HCT116 (cell line): ENCODE data around the gene ZMYND19. TPM values are rescaled to one million over a fixed set of nuclear protein-coding genes. Genes with fewer than 3 reads are reported as not detected.
A peak's percentile ranks its signal among the peaks of the same experiment; 100 is the strongest.

Source experiments
- ATAC-seq: fragments of 200-7000 bp; cut with Tn5 transposase; 2 replicates; pipeline ENCODE4 v1.9.1; 2020; ENCODE audit warnings: mild to moderate bottlenecking, moderate library complexity
- BruUV-seq: library from RNA; stranded (reverse); fragments of 400-500 nt; replicated peaks from 2 replicates; lab custom pipeline; 2021; lab: Mats Ljungman, UMichigan
- CTCF ChIA-PET: fragments of 300-600 bp; sonication (Branson Sonifier 250); formaldehyde crosslinking; loops from one replicate; lab custom pipeline; 2021; ENCODE audit warnings: antibody characterized with exemption; lab: Charles Lee
- POLR2A ChIA-PET: fragments of 300-600, 350-600 bp; sonication (Branson Sonifier 250); formaldehyde crosslinking; loops from one replicate; lab custom pipeline; 2021; ENCODE audit warnings: antibody characterized with exemption; lab: Charles Lee
- RAD21 ChIA-PET, 2 experiments: fragments of 300-600 bp; sonication (Branson Sonifier 250); formaldehyde crosslinking; loops; one replicate each; lab custom pipeline; 2023; ENCODE audit warnings: low total read pairs in 2 of 2; ENCODE audit not compliant: uncharacterized antibody in 2 of 2, unreplicated experiment in 2 of 2, low non-redundant PET in 1 of 2; lab: Charles Lee
- DNase-seq: peaks from one replicate; pipeline ENCODE4 v3.0.0-alpha.2; 2010; ENCODE audit warnings: low read depth, low spot score
- H2AFZ ChIP-seq: fragments of 200-600 bp; shearing (Covaris generic), sonication (generic); 2 replicates; pipeline ENCODE4 v1.6.1; 2017; ENCODE audit warnings: low read depth, mixed run types, mixed read lengths, antibody characterized with exemption, low read length; ENCODE audit not compliant: poor library complexity, severe bottlenecking
- H3K27ac ChIP-seq: 2 replicates; pipeline ENCODE4 v1.5.1; 2012; ENCODE audit warnings: low read depth, low read length
- H3K27me3 ChIP-seq: fragments of 200-600 bp; sonication (generic); 2 replicates; pipeline ENCODE4 v1.6.1; 2016; ENCODE audit warnings: mixed run types, low read length, mixed read lengths; ENCODE audit not compliant: insufficient read depth
- H3K36me3 ChIP-seq, 2 experiments: fragments of 200-500 bp in 1 of 2; fragments of 200-600 bp in 1 of 2; sonication (Bioruptor generic) in 1 of 2; sonication (generic) in 1 of 2; 2 replicates each; pipeline versions ENCODE4 v1.5.1 to v1.6.1; 2014 to 2016; ENCODE audit warnings: low read length in 2 of 2, inconsistent platforms in 1 of 2, mixed read lengths in 1 of 2, mixed run types in 1 of 2; ENCODE audit not compliant: insufficient read depth in 2 of 2, control insufficient read depth in 1 of 2
- H3K4me1 ChIP-seq, 2 experiments: fragments of 200-600 bp in 1 of 2; sonication (generic) in 1 of 2; 2 replicates each; pipeline versions ENCODE4 v1.5.1 to v1.6.1; 2012 to 2017; ENCODE audit warnings: low read length in 2 of 2, inconsistent platforms in 1 of 2, mild to moderate bottlenecking in 1 of 2, mixed read lengths in 1 of 2, mixed run types in 1 of 2, moderate library complexity in 1 of 2; ENCODE audit not compliant: insufficient read depth in 2 of 2, control insufficient read depth in 1 of 2
- H3K4me2 ChIP-seq: fragments of 200-600 bp; sonication (generic); 2 replicates; pipeline ENCODE4 v1.6.1; 2017; ENCODE audit warnings: mixed run types, low read length, mixed read lengths
- H3K4me3 ChIP-seq, 2 experiments: fragments of 200-600 bp in 1 of 2; sonication (generic) in 1 of 2; replicated peaks in 1 of 2; 2 replicates each; pipeline ENCODE4 v1.5.1; 2011 to 2016; ENCODE audit warnings: low read length in 2 of 2, control low read depth in 1 of 2, low read depth in 1 of 2, mild to moderate bottlenecking in 1 of 2, mixed read lengths in 1 of 2, mixed run types in 1 of 2
- H3K79me2 ChIP-seq: fragments of 200-600 bp; sonication (generic); 2 replicates; pipeline ENCODE4 v1.6.1; 2017; ENCODE audit warnings: mild to moderate bottlenecking, mixed run types, low read length, moderate library complexity, mixed read lengths; ENCODE audit not compliant: insufficient read depth
- H3K9ac ChIP-seq: fragments of 200-600 bp; sonication (generic); 2 replicates; pipeline ENCODE4 v1.6.1; 2016; ENCODE audit warnings: low read length, mixed read lengths
- H3K9me2 ChIP-seq: fragments of 200-600 bp; sonication (generic), shearing (Covaris generic); 2 replicates; pipeline ENCODE4 v1.6.1; 2017; ENCODE audit warnings: mixed run types, mild to moderate bottlenecking, moderate library complexity; ENCODE audit not compliant: insufficient read depth
- H3K9me3 ChIP-seq, 2 experiments: fragments of 200-500 bp in 1 of 2; fragments of 200-600 bp in 1 of 2; sonication (Bioruptor generic) in 1 of 2; sonication (generic) in 1 of 2; 2 replicates each; pipeline ENCODE4 v1.6.1; 2014 to 2017; ENCODE audit warnings: low read length in 2 of 2, mixed read lengths in 2 of 2, inconsistent platforms in 1 of 2, low read depth in 1 of 2, mild to moderate bottlenecking in 1 of 2, mixed run types in 1 of 2, moderate library complexity in 1 of 2; ENCODE audit not compliant: control insufficient read depth in 1 of 2, insufficient read depth in 1 of 2
- H4K20me1 ChIP-seq: fragments of 200-600 bp; sonication (generic), shearing (Covaris generic); 2 replicates; pipeline ENCODE4 v1.6.1; 2017; ENCODE audit warnings: mixed run types, mild to moderate bottlenecking, moderate library complexity; ENCODE audit not compliant: insufficient read depth
- CEBPB ChIP-seq: IDR thresholded peaks from 2 replicates; pipeline ENCODE4 v1.6.1; 2012; ENCODE audit warnings: low read depth
- EGR1 ChIP-seq: IDR thresholded peaks from 2 replicates; pipeline ENCODE4 v1.6.1; 2012; ENCODE audit warnings: low read depth
- SIN3A ChIP-seq: IDR thresholded peaks from 2 replicates; pipeline ENCODE4 v1.6.1; 2012; ENCODE audit warnings: low read depth
- ZFX ChIP-seq: fragments of 450-650 bp; IDR thresholded peaks from 2 replicates; pipeline ENCODE4 v1.6.1; 2017
- intact Hi-C: fragments of 100-400 bp; cut with micrococcal nuclease; formaldehyde crosslinking; loops from 2 replicates; pipeline ENCODE4 v1.10.0; 2022
- total RNA-seq: library from RNA; stranded (reverse); gene quantifications from one replicate; pipeline ENCODE4 v1.2.1, GENCODE V29; 2021; ENCODE audit not compliant: unreplicated experiment
- TF ChIP-seq, protein P1 (sequence below): IDR thresholded peaks from 2 replicates; pipeline ENCODE4 v1.6.1; 2012; ENCODE audit warnings: low read depth
- TF ChIP-seq, protein P2 (sequence below): IDR thresholded peaks from 2 replicates; pipeline ENCODE4 v1.6.1; 2012
- TF ChIP-seq, protein P3 (sequence below), 3 experiments: fragments of 200-600 bp in 1 of 3; sonication (generic) in 1 of 3; IDR thresholded peaks in 2 of 3; conservative IDR thresholded peaks in 1 of 3; 2 replicates each; pipeline ENCODE4 v1.5.1; 2012 to 2017; ENCODE audit warnings: low read depth in 2 of 3, low read length in 2 of 3, antibody characterized with exemption in 1 of 3, borderline replicate concordance in 1 of 3, control low read depth in 1 of 3, mild to moderate bottlenecking in 1 of 3, mixed read lengths in 1 of 3, mixed run types in 1 of 3, moderate library complexity in 1 of 3; ENCODE audit not compliant: insufficient read depth in 1 of 3

ZMYND19 gene
- total RNA-seq, 1 experiment from 2014 or later: 57.4 TPM

DNA sequence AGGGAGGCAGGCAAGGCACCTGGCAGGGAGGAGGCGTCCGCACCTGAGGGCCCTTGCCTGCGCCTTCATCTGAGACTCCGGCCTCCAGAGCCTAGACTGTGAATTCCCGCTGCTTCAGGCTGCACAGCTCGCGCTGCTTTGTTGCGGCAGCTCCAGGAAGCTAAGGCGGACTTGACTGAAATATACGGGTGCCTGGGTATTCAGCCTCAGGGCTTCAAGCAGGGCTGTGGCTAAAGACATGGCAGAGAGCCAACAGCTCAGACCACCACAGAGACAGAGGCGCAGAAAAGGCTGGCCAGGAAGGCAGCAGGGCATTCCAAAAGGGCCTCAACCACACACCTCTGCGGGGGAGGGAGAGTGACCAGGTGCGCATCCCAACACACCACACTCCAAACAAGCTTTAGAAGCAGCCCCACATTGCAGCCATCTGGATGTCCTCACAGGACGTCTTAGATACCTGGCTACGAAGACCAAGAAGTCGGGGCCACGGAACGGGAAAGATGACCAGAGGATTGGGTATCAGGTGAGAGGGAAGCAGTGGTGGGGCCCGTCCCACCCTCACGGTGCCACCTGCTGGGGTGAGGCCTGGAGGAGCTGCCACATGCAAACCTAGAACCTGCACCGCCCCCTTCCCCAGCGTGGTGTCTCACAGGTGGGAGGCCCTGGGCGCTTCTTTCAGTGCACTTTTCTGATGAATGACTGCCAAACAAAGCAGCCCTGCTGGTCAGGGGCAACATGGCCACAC is 9.9 kb downstream of the ZMYND19 start (continued):
- TF ChIP-seq, protein P1, sequence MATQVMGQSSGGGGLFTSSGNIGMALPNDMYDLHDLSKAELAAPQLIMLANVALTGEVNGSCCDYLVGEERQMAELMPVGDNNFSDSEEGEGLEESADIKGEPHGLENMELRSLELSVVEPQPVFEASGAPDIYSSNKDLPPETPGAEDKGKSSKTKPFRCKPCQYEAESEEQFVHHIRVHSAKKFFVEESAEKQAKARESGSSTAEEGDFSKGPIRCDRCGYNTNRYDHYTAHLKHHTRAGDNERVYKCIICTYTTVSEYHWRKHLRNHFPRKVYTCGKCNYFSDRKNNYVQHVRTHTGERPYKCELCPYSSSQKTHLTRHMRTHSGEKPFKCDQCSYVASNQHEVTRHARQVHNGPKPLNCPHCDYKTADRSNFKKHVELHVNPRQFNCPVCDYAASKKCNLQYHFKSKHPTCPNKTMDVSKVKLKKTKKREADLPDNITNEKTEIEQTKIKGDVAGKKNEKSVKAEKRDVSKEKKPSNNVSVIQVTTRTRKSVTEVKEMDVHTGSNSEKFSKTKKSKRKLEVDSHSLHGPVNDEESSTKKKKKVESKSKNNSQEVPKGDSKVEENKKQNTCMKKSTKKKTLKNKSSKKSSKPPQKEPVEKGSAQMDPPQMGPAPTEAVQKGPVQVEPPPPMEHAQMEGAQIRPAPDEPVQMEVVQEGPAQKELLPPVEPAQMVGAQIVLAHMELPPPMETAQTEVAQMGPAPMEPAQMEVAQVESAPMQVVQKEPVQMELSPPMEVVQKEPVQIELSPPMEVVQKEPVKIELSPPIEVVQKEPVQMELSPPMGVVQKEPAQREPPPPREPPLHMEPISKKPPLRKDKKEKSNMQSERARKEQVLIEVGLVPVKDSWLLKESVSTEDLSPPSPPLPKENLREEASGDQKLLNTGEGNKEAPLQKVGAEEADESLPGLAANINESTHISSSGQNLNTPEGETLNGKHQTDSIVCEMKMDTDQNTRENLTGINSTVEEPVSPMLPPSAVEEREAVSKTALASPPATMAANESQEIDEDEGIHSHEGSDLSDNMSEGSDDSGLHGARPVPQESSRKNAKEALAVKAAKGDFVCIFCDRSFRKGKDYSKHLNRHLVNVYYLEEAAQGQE: no peak
- TF ChIP-seq CEBPB (no peak), SIN3A (no peak), ZFX (no peak), EGR1 (no peak)
- TF ChIP-seq, protein P2, sequence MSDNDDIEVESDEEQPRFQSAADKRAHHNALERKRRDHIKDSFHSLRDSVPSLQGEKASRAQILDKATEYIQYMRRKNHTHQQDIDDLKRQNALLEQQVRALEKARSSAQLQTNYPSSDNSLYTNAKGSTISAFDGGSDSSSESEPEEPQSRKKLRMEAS: no peak

DNA sequence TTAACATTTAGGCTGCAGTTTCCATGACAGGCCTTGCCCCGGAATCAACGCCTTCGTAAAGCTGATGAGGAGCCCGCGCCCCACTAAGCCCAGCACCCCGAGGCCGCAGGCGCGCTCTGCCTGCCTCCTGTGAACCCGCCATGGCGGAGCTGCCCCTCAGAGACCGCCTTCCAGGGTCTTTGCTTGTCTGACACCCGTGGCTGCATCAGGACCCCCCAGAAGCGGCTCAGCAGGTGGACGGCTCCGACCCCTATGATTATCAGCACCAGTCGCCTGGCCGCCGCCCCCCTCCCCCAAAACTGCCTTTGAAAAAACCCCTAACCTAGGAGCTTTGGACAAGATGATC is 11.1 kb downstream of the ZMYND19 start:
- H3K9me2 ChIP-seq: no peaks in the 10 kb centered on the region
- TSS peak; percentile 32 for BruUV-seq
- intact Hi-C loops: loop anchor here (5.0 kb wide), 1 partner anchor 33 kb away; no protein-coding TSS in a partner anchor
- no peak overlapping the region for H2AFZ ChIP-seq
- POLR2A ChIA-PET: no interaction called here
- peak overlapping the region; percentile 89 for H3K27ac ChIP-seq
- peaks cover 11 to 50% of the 10 kb centered on the region in 2 experiments; a peak in 3 of 4 replicates for H3K36me3 ChIP-seq
- H3K4me3 ChIP-seq: peak overlapping the region; percentile 61 to 91; a peak in 3 of 4 replicates
- H4K20me1 ChIP-seq: no peaks in the 10 kb centered on the region
- DNase-seq (no peak), ATAC-seq (no peak)
- H3K4me2 ChIP-seq: peak overlapping the region; percentile 93
- RAD21 ChIA-PET: no interaction called here
- peaks cover 6 to 15% of the 10 kb centered on the region in 2 experiments; a peak in 3 of 4 replicates for H3K4me1 ChIP-seq
- peaks cover 68% of the 10 kb centered on the region for H3K79me2 ChIP-seq
- TF ChIP-seq, protein P3, sequence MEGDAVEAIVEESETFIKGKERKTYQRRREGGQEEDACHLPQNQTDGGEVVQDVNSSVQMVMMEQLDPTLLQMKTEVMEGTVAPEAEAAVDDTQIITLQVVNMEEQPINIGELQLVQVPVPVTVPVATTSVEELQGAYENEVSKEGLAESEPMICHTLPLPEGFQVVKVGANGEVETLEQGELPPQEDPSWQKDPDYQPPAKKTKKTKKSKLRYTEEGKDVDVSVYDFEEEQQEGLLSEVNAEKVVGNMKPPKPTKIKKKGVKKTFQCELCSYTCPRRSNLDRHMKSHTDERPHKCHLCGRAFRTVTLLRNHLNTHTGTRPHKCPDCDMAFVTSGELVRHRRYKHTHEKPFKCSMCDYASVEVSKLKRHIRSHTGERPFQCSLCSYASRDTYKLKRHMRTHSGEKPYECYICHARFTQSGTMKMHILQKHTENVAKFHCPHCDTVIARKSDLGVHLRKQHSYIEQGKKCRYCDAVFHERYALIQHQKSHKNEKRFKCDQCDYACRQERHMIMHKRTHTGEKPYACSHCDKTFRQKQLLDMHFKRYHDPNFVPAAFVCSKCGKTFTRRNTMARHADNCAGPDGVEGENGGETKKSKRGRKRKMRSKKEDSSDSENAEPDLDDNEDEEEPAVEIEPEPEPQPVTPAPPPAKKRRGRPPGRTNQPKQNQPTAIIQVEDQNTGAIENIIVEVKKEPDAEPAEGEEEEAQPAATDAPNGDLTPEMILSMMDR (IDR thresholded peaks at IDR 0.05 in 2 of 3, conservative IDR thresholded peaks at IDR 0.05 in 1 of 3; ENCODE audit: borderline replicate concordance in 1 of 3, insufficient read depth in 1 of 3, low read depth in 2 of 3, low read length in 2 of 3): no peak
- H3K9ac ChIP-seq: peak overlapping the region; percentile 89; the same call in 1 of the 2 replicates
- no peaks in the 10 kb centered on the region for H3K9me3 ChIP-seq
- H3K27me3 ChIP-seq: no peaks in the 10 kb centered on the region
- CTCF ChIA-PET: interaction anchor here (0.7 to 2.7 kb wide), 3 partner anchors 11 to 138 kb away, joined by 3 to 11 read pairs (median 3); partner anchors contain the start of gene ZMYND19
